HUDEP-2 (cell line): ENCODE data around the gene MAML3.

Experiments
- DNase-seq, 76 experiments: peaks; one replicate each; lab custom pipeline; 2025; ENCODE audit not compliant: unreplicated experiment in 76 of 76; lab: John Stamatoyannopoulos, UW

Gene MAML3

DNA sequence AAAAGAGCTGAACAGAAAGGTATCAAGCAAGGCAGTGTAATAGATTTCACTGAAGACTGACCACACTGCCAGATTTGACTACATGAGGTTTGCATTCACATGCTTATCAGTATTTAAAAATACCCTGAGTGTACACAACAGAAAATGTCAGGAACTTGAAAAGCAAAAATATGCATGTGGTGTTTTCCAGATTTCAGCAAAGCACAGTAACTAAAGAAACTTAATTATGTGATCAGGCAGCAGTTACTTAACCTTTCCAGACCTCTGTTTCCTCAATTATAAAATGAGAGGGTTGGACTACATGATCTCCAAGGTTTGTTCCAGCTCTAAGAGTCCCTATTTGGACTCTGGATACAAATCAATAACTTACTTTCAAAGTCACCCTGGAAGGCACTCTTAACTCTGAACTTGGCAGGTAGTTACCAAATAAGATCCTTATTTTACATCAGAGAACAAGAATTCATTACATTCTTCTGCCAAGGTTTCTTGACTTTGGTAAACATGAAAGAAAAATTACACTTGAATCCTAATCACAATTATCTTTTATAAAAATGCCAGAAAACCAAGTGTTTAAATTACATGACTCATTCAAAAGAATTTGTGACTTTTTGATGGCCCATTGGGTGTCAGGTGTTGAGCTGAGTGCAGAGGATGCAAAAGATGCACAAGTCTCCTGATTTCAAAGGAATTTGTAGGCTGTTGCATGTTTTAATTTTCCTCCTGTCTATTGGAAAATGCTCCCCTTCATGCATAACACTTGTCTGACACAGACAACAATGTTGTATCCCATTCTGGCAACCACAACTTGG, 246.8 kb downstream of the MAML3 start:
- DNase-seq: no peak

DNA sequence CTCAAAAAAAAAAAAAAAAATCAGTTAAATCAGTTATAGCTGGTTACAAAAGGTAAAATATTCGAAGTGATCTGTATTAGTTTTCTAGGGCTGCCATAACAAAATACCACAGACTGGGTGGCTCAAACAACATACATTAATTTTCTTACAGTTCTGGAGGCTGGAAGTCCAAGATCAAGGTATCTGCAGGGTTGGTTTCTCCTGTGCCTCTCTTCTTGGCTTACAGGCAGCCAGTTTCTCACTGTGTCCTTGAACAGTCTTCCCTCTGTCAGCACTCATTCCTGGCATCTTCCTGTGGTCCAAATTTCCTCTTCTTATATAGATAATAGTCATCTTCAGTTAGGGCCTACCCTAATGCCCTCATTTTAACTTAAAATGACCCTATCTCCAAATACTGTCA, 248.5 kb downstream of the MAML3 start:
- DNase-seq: no peak

GRCh38 chr4:139904406-139904805, 249.6 kb downstream of the MAML3 start:
- DNase-seq: no peak

DNA sequence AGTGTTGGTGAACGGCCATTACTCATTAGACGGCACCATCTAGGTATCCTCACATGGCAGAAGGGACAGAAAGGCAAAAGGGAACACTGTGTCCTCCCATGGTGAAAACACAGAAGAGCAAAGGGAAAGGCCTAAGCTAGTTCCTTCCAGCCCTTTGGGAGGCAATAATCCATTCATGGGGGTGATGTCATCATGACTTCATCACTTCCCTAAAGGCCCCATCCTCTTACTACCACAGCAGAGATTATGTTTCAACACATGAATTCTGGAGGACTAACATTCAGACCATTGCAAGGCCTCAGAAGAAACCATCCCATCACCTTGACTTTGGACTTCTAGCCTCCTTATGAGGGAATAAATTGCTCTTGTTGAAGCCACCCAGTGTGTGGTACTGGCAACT, 250.1 kb downstream of the MAML3 start:
- DNase-seq: no peak

DNA sequence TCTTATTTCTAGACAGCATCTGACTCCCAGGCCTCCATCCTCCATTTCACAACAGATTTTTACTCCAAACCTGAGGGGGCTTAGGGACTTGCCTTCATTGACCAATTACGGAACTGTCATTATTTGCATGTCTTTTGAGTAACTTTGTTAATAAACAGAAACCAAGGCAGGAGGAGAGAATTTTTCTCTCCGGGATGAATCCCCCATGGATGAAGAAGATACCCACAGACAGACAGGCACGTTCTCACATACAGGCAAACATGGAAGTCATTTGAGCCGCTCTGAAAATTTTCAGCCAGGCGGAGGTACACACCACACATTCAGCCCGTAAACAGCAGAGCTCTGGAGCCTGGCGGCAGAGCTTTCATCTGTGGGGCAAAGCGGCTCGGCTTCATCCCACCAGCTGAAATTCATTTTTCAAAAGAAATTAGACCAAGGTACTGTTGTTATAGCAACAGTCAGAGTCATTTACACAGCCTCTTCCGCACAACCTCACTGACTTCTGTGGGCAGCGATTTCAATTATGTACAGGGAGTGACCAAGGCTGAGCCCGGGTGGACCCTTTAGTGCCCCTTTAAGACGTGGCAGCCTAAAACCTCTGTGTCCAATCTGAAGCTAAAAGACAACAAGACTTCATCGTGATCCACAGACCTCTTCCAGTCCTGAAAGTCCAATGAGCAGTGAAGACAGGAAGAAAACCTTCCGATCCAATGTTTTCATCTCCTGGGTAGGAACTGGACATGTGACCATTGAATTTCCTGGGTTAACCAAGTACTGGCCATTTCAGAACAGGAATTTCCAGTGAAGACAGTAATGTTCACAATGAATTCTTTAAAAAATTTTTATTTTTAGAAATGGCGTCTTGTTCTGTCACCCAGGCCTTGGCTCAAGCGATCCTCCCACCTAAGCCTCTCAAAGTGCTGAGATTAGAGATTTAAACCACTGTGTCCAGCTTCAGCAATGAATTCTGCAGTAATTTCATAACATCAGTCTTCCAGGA, 251.4 kb downstream of the MAML3 start:
- no peak for DNase-seq

- no peak for DNase-seq
These were observed 252.3 kb downstream of the MAML3 start for GRCh38 chr4:139901531-139902320.

- no peak for DNase-seq
These were observed 253.0 kb downstream of the MAML3 start for GRCh38 chr4:139900964-139901376.

GRCh38 chr4:139899346-139899745, 254.6 kb downstream of the MAML3 start:
- no peak for DNase-seq

DNA sequence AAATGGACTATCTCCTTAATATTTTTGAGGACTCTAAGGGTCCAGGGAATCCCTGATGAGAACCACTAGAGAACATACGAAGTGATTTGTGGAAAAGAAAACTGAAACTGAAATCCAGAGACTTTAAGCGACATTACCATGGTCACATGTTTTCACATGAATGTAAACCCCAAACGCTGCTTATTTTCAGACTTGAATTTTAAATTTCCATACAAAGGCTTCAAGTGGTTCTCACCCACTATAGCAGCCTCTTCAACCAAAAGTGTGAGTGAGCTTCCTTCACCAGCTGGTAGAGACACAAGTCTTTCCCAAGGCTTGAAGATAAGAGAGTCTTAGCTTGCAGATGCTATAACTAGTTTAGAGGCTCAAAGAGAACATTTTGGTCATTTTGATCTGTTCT, 255.7 kb downstream of the MAML3 start:
- no peak for DNase-seq

DNA sequence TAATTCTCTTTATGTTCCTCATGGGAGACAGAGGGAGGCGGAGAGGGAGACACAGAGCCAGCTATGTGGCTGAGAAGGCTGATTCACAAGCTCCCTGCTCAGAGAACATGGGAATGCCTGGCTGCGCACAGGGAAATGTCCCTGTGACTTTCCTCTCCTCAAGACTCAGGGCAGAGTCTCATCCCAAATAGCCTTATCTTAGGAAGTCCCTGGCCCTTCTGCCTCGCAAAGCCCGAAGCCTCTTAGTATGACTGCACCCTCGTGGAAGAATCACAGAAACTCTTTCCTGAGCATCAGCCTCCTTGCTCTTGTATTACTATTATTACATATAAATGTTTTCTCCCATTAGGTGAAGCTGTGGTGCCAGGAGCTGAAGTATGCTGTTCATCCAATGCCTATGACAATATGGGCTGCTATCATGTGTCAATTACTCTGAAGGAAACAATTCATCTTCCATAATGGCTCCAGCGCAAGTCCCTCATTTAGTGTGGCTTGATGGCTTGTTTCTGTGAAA, 257.8 kb downstream of the MAML3 start:
- no peak for DNase-seq

- DNase-seq: no peak
These were observed 260.2 kb downstream of the MAML3 start for GRCh38 chr4:139893801-139894200.

GRCh38 chr4:139892973-139893736, 260.8 kb downstream of the MAML3 start:
- DNase-seq: no peak

GRCh38 chr4:139890816-139891215, 263.2 kb downstream of the MAML3 start:
- no peak for DNase-seq

GRCh38 chr4:139889901-139890300, 264.1 kb downstream of the MAML3 start:
- no peak for DNase-seq

GRCh38 chr4:139889264-139889663, 264.7 kb downstream of the MAML3 start:
- no peak for DNase-seq

GRCh38 chr4:139887962-139888735, 265.8 kb downstream of the MAML3 start:
- DNase-seq: no peak

DNA sequence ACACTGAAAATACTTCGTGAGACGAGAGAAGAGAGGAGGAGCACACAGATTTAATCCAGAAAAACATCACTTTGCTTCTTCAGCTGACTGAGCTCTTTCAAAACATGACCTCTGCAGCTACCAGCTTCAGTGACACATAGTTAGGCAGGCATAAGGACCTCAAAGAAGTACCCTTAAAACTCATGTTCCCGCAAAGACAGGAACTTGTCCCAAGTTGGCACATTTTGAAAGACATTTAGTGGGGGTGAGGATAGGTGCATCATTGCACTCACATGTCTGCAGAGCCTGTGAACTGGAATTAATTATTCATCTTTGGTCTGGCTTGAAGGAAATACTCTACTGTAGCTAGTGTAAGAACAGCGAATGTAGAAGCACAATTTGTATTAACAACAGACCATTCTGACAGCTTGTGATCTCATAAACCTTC, 266.6 kb downstream of the MAML3 start:
- DNase-seq: no peak

DNA sequence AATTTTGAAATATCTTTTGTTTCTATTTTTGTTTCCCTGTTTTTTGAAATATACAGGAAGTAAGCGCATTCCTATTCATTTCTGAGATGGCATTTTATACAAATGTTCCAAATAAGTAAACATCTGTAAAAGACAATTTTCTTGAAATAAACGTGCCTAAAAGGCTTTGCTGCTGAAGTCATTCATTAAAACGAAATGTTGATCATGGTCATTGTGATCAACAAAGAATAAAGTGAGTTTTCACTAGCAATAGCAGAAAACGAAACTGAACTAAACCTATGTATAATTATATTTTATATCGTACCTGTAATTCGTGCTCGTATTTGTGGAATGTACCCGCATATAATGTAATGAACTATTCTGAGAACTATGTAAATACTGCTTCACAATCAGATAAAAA, 267.2 kb downstream of the MAML3 start:
- DNase-seq: no peak

DNA sequence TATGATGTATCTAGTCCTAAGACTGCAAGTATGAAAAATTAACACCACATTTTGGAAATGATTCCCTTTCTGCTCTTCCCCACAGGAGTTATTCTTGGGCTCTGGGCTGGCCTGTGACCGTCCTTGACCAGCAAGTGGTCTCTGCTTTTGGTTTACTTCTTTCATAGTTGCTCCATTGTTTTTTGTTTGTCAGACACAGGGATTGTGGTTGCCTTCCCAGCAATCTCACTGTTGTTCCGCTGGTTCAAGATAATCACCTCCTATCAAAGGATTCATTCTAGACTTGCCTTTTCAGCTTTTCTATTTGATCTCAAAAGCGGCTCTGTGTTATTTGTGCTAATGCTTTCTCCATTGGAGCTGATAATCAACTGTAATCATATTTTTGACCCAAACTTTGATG, 269.5 kb downstream of the MAML3 start:
- DNase-seq: no peak
